Measurements from ENCODE around the gene C9orf50.

The C9orf50 gene

GRCh38 chr9:129640086-129640870 is 19.4 kb upstream of the C9orf50 start:
- peaks cover 4 to 43% of the 10 kb centered on the region in 2 experiments; a peak in 2 of 3 replicates for H3K36me3 ChIP-seq (ENCODE audit: control insufficient read depth in 2 of 2, insufficient read depth in 1 of 2, low read length in 2 of 2)
- CTCF ChIA-PET: interaction anchor here (0.6 to 3.2 kb wide), 19 partner anchors 8 to 930 kb away, joined by 3 to 28 read pairs (median 8); partner anchors contain the start of gene C9orf50
- POLR2A ChIA-PET: interaction anchor here (0.5 to 5.5 kb wide), 11 partner anchors 10 to 552 kb away, joined by 3 to 57 read pairs (median 3); partner anchors contain the start of genes IER5L and NTMT1
- TF ChIP-seq ZBTB8A (tag by site-specific recombination; IDR thresholded peaks at IDR 0.05): peak; percentile 85
- TF ChIP-seq MEIS1 (CRISPR knock-in tag; IDR thresholded peaks at IDR 0.05; ENCODE audit: borderline replicate concordance): no peak
- no peak for TF ChIP-seq ZNF239 (tag by site-specific recombination; IDR thresholded peaks at IDR 0.05)
- no peak for TF ChIP-seq ZNF302 (tag by site-specific recombination; IDR thresholded peaks at IDR 0.05; ENCODE audit: low read depth)
- TF ChIP-seq KLF10 (tag by site-specific recombination; IDR thresholded peaks at IDR 0.05): peak; percentile 92
- peak; percentile 99 for TF ChIP-seq PRDM10 (tag by site-specific recombination; IDR thresholded peaks at IDR 0.05)
- TF ChIP-seq EGR2 (tag by site-specific recombination; IDR thresholded peaks at IDR 0.05; ENCODE audit: low read depth): peak; percentile 62
- no peak for TF ChIP-seq ZNF354C (tag by site-specific recombination; IDR thresholded peaks at IDR 0.05; ENCODE audit: borderline replicate concordance, low read depth)
- no peak for TF ChIP-seq AEBP2 (tag by site-specific recombination; IDR thresholded peaks at IDR 0.05; ENCODE audit: borderline replicate concordance)
- TF ChIP-seq ZNF692 (tag by site-specific recombination; IDR thresholded peaks at IDR 0.05): 0 out of 2 replicates have a peak, but pooled peaks have one; percentile 57
- TF ChIP-seq ZNF362 (tag by site-specific recombination; IDR thresholded peaks at IDR 0.05): 0 out of 2 replicates have a peak, but pooled peaks have one; percentile 63
- TF ChIP-seq ZNF571 (tag by site-specific recombination; IDR thresholded peaks at IDR 0.05): no peak
- TF ChIP-seq ZNF513 (tag by site-specific recombination; IDR thresholded peaks at IDR 0.05): no peak
- peak; percentile 46; the same call in 1 of the 2 replicates for TF ChIP-seq TSHZ1 (tag by site-specific recombination; IDR thresholded peaks at IDR 0.05; ENCODE audit: borderline replicate concordance)
- TF ChIP-seq KLF8 (tag by site-specific recombination; IDR thresholded peaks at IDR 0.05): peak; percentile 73
- no peak for TF ChIP-seq ZNF585B (tag by site-specific recombination; IDR thresholded peaks at IDR 0.05)
- peak; percentile 91 for TF ChIP-seq SP2 (tag by site-specific recombination; IDR thresholded peaks at IDR 0.05)
- no peak for TF ChIP-seq SCRT2 (tag by site-specific recombination; IDR thresholded peaks at IDR 0.05)
- no peak for TF ChIP-seq ZNF114 (tag by site-specific recombination; IDR thresholded peaks at IDR 0.05)
- TF ChIP-seq BCL11A (tag by site-specific recombination; IDR thresholded peaks at IDR 0.05; ENCODE audit: low read depth): peak; percentile 51; the same call in 1 of the 2 replicates
- TF ChIP-seq ZNF292 (tag by site-specific recombination; IDR thresholded peaks at IDR 0.05; ENCODE audit: borderline replicate concordance, low read depth): no peak
- TF ChIP-seq ZNF138 (tag by site-specific recombination; IDR thresholded peaks at IDR 0.05; ENCODE audit: borderline replicate concordance): no peak
- TF ChIP-seq SCRT1 (tag by site-specific recombination; IDR thresholded peaks at IDR 0.05; ENCODE audit: borderline replicate concordance): no peak

More at GRCh38 chr9:129640086-129640870, 19.4 kb upstream of the C9orf50 start:
- Histone ChIP-seq H3K9me3 (ENCODE audit: control insufficient read depth, insufficient read depth, low read depth, low read length) (no peaks in the 10 kb centered on the region), H3K4me3 (ENCODE audit: low read depth, low read length) (peak overlapping the region; percentile 79), H3K4me1 (ENCODE audit: control insufficient read depth, insufficient read depth, low read length) (peaks cover 11% of the 10 kb centered on the region), H3K27ac (ENCODE audit: extremely low read depth, low read depth, low read length) (peak overlapping the region; percentile 70)
